HG02943 (cell line): ENCODE measurements around the gene MDP1.
"Not testable (repeated sequence)": the region's sequence is repeated elsewhere in the genome, so short reads cannot be mapped to it uniquely, and the experiment has no call there.

ENCODE experiments used
- ATAC-seq: cut with Tn5 transposase; IDR thresholded peaks from one replicate; pipeline ENCODE4 v1.9.1; 2021; ENCODE audit warnings: mild to moderate bottlenecking, low read depth, moderate library complexity; ENCODE audit not compliant: unreplicated experiment

Gene MDP1

GRCh38 chr14:24252289-24253124 is 36.6 kb upstream of the MDP1 start:
- no peak for ATAC-seq

- no peak for ATAC-seq
Observed at GRCh38 chr14:24251880-24252288, 36.0 kb upstream of the MDP1 start.

- no peak for ATAC-seq
Observed at GRCh38 chr14:24250354-24250753, 34.5 kb upstream of the MDP1 start.

GRCh38 chr14:24249230-24250021 is 33.6 kb upstream of the MDP1 start:
- no peak for ATAC-seq

GRCh38 chr14:24247422-24247821 is 31.6 kb upstream of the MDP1 start:
- no peak for ATAC-seq

- ATAC-seq: no peak
Observed at GRCh38 chr14:24246765-24247212, 30.9 kb upstream of the MDP1 start.

GRCh38 chr14:24245350-24245749 is 29.5 kb upstream of the MDP1 start:
- not testable (repeated sequence) for ATAC-seq

GRCh38 chr14:24243336-24243836 is 27.5 kb upstream of the MDP1 start:
- ATAC-seq: no peak

GRCh38 chr14:24241829-24242443 is 26.1 kb upstream of the MDP1 start:
- ATAC-seq: peak; percentile 79

- ATAC-seq: no peak
Observed at GRCh38 chr14:24240110-24240918, 24.4 kb upstream of the MDP1 start.

GRCh38 chr14:24238527-24239037 is 22.7 kb upstream of the MDP1 start:
- ATAC-seq: no peak

GRCh38 chr14:24238123-24238522 is 22.3 kb upstream of the MDP1 start:
- ATAC-seq: no peak

GRCh38 chr14:24237463-24237955 is 21.6 kb upstream of the MDP1 start:
- ATAC-seq: no peak

GRCh38 chr14:24236689-24237462 is 21.0 kb upstream of the MDP1 start:
- no peak for ATAC-seq

GRCh38 chr14:24235804-24236688 is 20.2 kb upstream of the MDP1 start:
- ATAC-seq: no peak

- ATAC-seq: no peak
Observed at GRCh38 chr14:24234095-24235005, 18.5 kb upstream of the MDP1 start.

GRCh38 chr14:24233538-24233866 is 17.6 kb upstream of the MDP1 start:
- no peak for ATAC-seq
